Measurements from ENCODE around the gene RELL2.
A peak's percentile ranks its signal among the peaks of the same experiment; 100 is the strongest.
"Not testable (repeated sequence)": the region's sequence is repeated elsewhere in the genome, so short reads cannot be mapped to it uniquely, and the experiment has no call there.

The RELL2 gene

GRCh38 chr5:141636413-141637122 is at the start of gene RELL2, which contains the start of gene HDAC3:
Gene RELL2 (plus strand): TSS chr5:141636997. CDS start chr5:141638226, 1,229 bp downstream.
Gene HDAC3 (minus strand): TSS chr5:141636849. CDS start chr5:141636790, 59 bp downstream.
- DNase-seq, result peak; percentile 73 to 94

- no peak for DNase-seq
Measured at GRCh38 chr5:141590127-141590526, 46.7 kb upstream of the RELL2 start.

GRCh38 chr5:141596867-141597266 is 39.9 kb upstream of the RELL2 start:
- DNase-seq, result no peak

- DNase-seq, result no peak
Measured at GRCh38 chr5:141597394-141597793, 39.4 kb upstream of the RELL2 start.

- DNase-seq, result no peak
Measured at GRCh38 chr5:141597814-141598213, 39.0 kb upstream of the RELL2 start.

GRCh38 chr5:141598391-141599345 is 38.1 kb upstream of the RELL2 start:
- DNase-seq, result no peak

- no peak for DNase-seq
Measured at GRCh38 chr5:141602606-141603005, 34.2 kb upstream of the RELL2 start.

GRCh38 chr5:141603923-141604717 is 32.7 kb upstream of the RELL2 start:
- DNase-seq, result peak in 1 of 2 experiments; percentile 0

- peak; percentile 14 to 34 for DNase-seq
Measured at GRCh38 chr5:141605523-141606277, 31.1 kb upstream of the RELL2 start.

GRCh38 chr5:141608046-141608445 is 28.8 kb upstream of the RELL2 start:
- no peak for DNase-seq

GRCh38 chr5:141608557-141608956 is 28.2 kb upstream of the RELL2 start:
- DNase-seq, result no peak

GRCh38 chr5:141609044-141609443 is 27.8 kb upstream of the RELL2 start:
- no peak for DNase-seq

GRCh38 chr5:141609921-141610320 is 26.9 kb upstream of the RELL2 start:
- DNase-seq, result not testable (repeated sequence)

- no peak for DNase-seq
Measured at GRCh38 chr5:141611289-141611688, 25.5 kb upstream of the RELL2 start.

GRCh38 chr5:141613344-141613743 is 23.5 kb upstream of the RELL2 start:
- no peak for DNase-seq

GRCh38 chr5:141615991-141616720 is 20.6 kb upstream of the RELL2 start:
- DNase-seq, result no peak

- no peak for DNase-seq
Measured at GRCh38 chr5:141617128-141617527, 19.7 kb upstream of the RELL2 start.

- peak; percentile 46 to 50 for DNase-seq
Measured at GRCh38 chr5:141617682-141618029, 19.1 kb upstream of the RELL2 start.

GRCh38 chr5:141618030-141618803 is 18.6 kb upstream of the RELL2 start:
- DNase-seq, result peak; percentile 83 to 84

- DNase-seq, result peak; percentile 85 to 98
Measured at GRCh38 chr5:141618804-141619554, 17.8 kb upstream of the RELL2 start, which contains the start of gene DIAPH1. Gene DIAPH1 (minus strand): TSS chr5:141619000. CDS start chr5:141618914, 86 bp downstream.

Data from NCI-H526 (cell line).